ENCODE measurements around the gene SNX33. TPM values are rescaled to one million over a fixed set of nuclear protein-coding genes. Genes with fewer than 3 reads are reported as not detected.
"Not testable (repeated sequence)": the region's sequence is repeated elsewhere in the genome, so short reads cannot be mapped to it uniquely, and the experiment has no call there.

SNX33 gene
- total RNA-seq, 2 experiments from 2014 or later = 1.1 TPM

DNA sequence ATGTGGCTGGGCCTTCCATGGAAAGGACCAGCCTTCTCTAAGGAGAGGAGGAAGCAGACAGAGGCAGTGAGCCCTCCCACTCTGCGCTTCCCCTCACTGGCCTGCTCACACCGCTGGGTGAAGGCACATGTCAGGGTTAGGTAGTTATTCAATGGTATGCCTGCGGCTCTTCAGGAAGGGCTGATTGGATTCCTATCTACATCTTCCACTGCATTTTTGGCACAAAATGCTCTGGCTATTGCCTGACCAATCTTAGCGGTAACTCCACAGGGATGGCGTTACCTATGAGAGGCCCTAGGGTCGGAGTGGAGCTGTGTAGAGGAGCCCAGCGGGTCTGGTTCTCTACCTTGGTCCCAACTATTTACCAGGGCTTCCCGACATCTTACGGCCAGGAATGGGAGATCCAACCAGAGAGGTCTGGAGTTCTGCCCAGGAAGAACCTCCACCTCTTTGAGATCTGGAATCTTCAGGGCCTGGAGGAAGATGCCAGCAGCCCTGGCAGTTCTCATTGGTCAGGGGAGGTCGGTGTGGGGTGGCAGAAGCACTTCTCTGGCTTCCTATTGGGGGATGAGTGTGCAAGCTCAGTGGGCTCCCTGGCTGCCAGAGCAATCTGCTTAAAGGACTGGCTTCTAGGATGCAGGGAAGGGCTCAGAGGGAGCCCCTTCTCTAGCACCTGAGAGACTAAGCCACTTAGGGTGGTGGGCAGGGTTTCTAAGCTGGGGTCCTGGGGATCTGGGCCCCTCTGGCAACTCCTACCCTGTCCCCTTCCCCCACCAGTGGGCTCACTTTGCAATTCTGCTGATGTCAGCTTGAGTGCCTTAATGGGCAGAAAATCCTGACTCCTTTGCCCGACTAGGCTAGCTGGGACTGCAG lies 24.3 kb downstream of the SNX33 start:
- H3K4me1 Mint-ChIP-seq (ENCODE audit: low read depth) = no peaks in the 10 kb centered on the region
- no peaks in the 10 kb centered on the region for H3K36me3 Mint-ChIP-seq (ENCODE audit: low read depth)
- no peak overlapping the region for H3K27ac Mint-ChIP-seq
- no peak for DNase-seq
- no peak overlapping the region for H3K4me3 Mint-ChIP-seq
- CTCF ChIA-PET = interaction anchor here (1.4 kb wide), 2 partner anchors 14 to 65 kb away, joined by 3 read pairs; no protein-coding TSS in a partner anchor
- intact Hi-C loops (cut with micrococcal nuclease) = no loop called here
- no peaks in the 10 kb centered on the region for H3K9me3 Mint-ChIP-seq
- H3K27me3 Mint-ChIP-seq (ENCODE audit: low read depth) = no peaks in the 10 kb centered on the region

DNA sequence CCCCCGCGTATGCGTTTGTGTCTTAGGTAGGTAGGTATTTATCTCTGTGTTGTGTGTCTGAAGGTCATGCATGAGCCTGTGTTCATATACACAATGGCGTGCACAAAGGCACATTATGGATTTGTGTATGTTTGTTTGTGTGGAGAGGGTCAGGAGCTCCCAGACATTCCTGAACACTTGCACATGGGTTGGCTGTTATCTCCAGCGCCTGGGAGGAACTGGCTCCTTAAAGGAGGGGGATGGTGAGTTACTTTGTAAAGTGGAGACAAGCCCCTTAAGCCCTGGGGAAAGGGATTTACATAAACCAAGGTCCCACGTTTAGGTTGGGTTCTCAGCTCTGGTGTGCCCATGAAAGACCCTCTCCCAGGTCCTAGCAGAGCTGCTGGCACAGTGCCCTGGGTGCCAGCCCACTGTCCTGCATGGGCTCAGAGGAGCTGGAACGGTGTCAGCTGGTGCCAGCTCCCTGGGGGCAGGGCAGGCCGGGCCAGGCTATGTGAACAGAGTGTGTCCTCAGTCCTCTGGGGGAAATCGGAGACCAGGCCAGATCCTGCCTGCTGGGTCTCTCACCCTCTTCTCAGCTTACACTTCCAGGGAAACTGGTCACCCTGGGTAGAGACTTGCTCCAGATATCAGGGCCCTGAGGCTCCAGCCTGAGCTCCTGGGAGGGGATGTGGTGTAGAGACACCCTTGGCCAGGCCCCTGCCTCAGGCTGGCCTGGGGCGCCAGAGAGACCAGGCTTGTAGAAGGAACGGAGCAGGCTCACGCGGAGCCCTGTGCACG lies 25.1 kb downstream of the SNX33 start:
- DNase-seq = no peak
- Mint-ChIP-seq H3K9me3 (no peaks in the 10 kb centered on the region), H3K27me3 (ENCODE audit: low read depth) (no peaks in the 10 kb centered on the region), H3K4me3 (no peak overlapping the region), H3K36me3 (ENCODE audit: low read depth) (no peaks in the 10 kb centered on the region), H3K4me1 (ENCODE audit: low read depth) (no peaks in the 10 kb centered on the region), H3K27ac (no peak overlapping the region)
- intact Hi-C loops (cut with micrococcal nuclease) = no loop called here
- CTCF ChIA-PET = no interaction called here

DNA sequence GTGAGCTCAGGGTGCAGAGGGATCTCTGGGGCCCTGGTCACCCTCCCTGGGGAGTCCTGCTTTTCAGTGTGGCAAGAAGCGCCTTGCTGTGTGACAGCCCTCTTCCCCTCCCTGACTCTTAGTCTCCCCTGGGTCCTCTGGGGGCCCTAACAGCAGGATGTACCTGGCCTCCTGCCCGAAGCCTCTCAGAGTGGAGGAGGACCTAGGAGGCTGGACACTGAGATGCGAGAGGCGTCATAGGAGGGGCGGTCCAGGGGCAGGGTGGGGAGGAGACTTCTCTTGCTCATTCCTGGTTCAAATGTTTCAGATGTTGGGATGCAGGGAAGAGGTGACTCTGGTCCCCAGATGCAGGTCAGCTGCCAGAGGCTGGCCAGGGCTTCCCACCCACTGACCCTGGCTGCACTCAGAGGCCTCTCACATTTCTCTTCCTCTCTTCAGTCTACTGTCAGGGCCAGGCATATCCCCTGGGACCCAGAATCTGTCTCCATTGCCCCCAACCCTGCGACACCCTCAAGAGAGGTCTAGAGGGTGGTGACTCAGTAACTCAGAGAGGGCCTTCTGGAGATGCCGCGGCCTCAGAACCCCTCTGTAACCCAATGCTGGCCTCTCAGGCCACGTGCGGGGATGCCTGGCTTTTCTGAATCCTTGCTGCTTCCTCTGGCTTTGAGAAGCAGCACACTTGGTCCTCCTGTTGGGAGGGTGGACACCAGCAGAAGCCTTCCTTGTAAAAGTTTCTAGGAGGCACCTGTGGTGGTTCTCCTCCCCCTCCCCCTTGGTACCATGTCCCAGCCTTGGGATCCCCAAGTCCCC lies 25.9 kb downstream of the SNX33 start:
- Mint-ChIP-seq H3K27ac (no peak overlapping the region), H3K4me3 (no peak overlapping the region), H3K27me3 (ENCODE audit: low read depth) (no peaks in the 10 kb centered on the region), H3K9me3 (no peaks in the 10 kb centered on the region), H3K36me3 (ENCODE audit: low read depth) (no peaks in the 10 kb centered on the region), H3K4me1 (ENCODE audit: low read depth) (no peaks in the 10 kb centered on the region)
- intact Hi-C loops (cut with micrococcal nuclease) = no loop called here
- no peak for DNase-seq
- CTCF ChIA-PET = no interaction called here

GRCh38 chr15:75674366-75674765 lies 26.7 kb downstream of the SNX33 start:
- intact Hi-C loops (cut with micrococcal nuclease) = no loop called here
- Mint-ChIP-seq H3K27me3 (ENCODE audit: low read depth) (no peaks in the 10 kb centered on the region), H3K4me3 (no peak overlapping the region), H3K36me3 (ENCODE audit: low read depth) (no peaks in the 10 kb centered on the region), H3K27ac (no peak overlapping the region), H3K4me1 (ENCODE audit: low read depth) (no peaks in the 10 kb centered on the region), H3K9me3 (no peaks in the 10 kb centered on the region)
- no peak for DNase-seq
- CTCF ChIA-PET = interaction anchor here (0.7 kb wide), 1 partner anchor 305 kb away, joined by 3 read pairs; no protein-coding TSS in a partner anchor

GRCh38 chr15:75675579-75676404 lies 28.1 kb downstream of the SNX33 start:
- Mint-ChIP-seq H3K27me3 (ENCODE audit: low read depth) (no peaks in the 10 kb centered on the region), H3K27ac (no peak overlapping the region), H3K4me1 (ENCODE audit: low read depth) (no peaks in the 10 kb centered on the region), H3K9me3 (no peaks in the 10 kb centered on the region), H3K4me3 (no peak overlapping the region), H3K36me3 (ENCODE audit: low read depth) (no peaks in the 10 kb centered on the region)
- no peak for DNase-seq
- intact Hi-C loops (cut with micrococcal nuclease) = no loop called here
- CTCF ChIA-PET = no interaction called here

DNA sequence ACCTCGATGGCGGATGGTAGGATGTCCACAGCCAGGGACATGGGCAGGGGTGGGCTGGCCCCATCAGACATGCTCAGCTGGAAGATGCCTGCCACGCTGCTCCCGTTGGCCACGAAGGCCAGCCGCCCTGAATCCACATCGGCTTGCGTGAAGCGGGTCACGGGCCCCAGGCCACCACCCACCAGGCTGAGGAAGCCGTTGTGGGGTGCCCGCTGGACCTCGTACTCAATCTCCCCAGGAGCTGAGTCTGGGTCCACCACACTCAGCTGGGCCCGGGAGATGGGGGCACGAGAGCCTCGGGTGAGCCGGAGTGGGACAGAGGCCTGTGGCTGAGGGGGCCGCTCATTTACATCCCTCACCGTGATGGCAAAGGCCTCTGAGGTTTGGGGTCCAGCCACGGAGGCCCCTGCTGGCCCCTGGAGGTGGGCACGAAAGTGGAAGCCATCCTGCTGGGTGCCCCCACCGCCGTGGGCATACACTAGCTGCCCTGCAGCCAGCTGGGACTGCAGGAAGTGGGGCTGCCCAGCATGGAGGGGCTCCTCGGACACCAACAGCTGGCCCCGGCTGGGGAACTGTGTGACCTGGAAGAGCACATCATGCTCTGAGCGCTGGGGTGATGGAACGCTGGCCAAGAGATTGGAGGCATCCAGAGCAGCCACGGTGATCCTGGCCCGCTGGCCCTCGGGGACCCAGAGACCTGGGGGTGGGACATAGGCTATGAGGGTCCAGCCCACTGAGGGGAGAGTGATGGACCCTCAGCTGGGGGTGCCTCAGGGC lies 29.2 kb downstream of the SNX33 start:
- DNase-seq = no peak
- no peaks in the 10 kb centered on the region for H3K9me3 Mint-ChIP-seq
- CTCF ChIA-PET = no interaction called here
- H3K27ac Mint-ChIP-seq = no peak overlapping the region
- no peaks in the 10 kb centered on the region for H3K4me1 Mint-ChIP-seq (ENCODE audit: low read depth)
- intact Hi-C loops (cut with micrococcal nuclease) = no loop called here
- no peaks in the 10 kb centered on the region for H3K36me3 Mint-ChIP-seq (ENCODE audit: low read depth)
- H3K4me3 Mint-ChIP-seq = no peak overlapping the region
- H3K27me3 Mint-ChIP-seq (ENCODE audit: low read depth) = no peaks in the 10 kb centered on the region

- H3K9me3 Mint-ChIP-seq = no peaks in the 10 kb centered on the region
- CTCF ChIA-PET = interaction anchor here (0.6 to 1.2 kb wide), 4 partner anchors 9 to 244 kb away, joined by 3 to 5 read pairs (median 4); no protein-coding TSS in a partner anchor
- H3K36me3 Mint-ChIP-seq (ENCODE audit: low read depth) = no peaks in the 10 kb centered on the region
Observed at GRCh38 chr15:75677465-75678323, 30.0 kb downstream of the SNX33 start.

DNA sequence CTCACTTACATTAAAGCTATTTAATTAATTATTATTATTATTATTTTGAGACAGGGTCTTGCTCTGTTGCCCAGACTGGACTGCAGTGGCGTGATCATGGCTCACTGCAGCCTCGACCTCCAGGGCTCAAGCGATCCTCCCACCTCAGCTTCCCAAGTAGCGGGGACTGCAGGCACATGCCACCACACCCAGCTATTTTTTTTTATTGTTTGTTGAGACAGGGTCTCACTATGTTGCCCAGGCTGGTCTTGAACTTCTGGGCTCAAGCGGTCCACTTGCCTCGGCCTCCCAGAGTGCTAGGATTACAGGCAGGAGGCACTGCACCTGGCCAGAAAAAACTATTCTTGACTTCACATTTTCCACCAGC lies 30.6 kb downstream of the SNX33 start:
- H3K27me3 Mint-ChIP-seq (ENCODE audit: low read depth); H3K4me1 Mint-ChIP-seq (ENCODE audit: low read depth); DNase-seq; intact Hi-C loops (cut with micrococcal nuclease); H3K27ac Mint-ChIP-seq; H3K4me3 Mint-ChIP-seq; H3K36me3 Mint-ChIP-seq (ENCODE audit: low read depth); H3K9me3 Mint-ChIP-seq: not testable (repeated sequence)
- CTCF ChIA-PET = interaction anchor here (0.6 to 1.2 kb wide), 4 partner anchors 8 to 649 kb away, joined by 3 to 4 read pairs (median 4); no protein-coding TSS in a partner anchor

More at GRCh38 chr15:75677465-75678323, 30.0 kb downstream of the SNX33 start:
- H3K27ac Mint-ChIP-seq = no peak overlapping the region
- no peaks in the 10 kb centered on the region for H3K4me1 Mint-ChIP-seq (ENCODE audit: low read depth)
- no peaks in the 10 kb centered on the region for H3K27me3 Mint-ChIP-seq (ENCODE audit: low read depth)
- no peak overlapping the region for H3K4me3 Mint-ChIP-seq
- intact Hi-C loops (cut with micrococcal nuclease) = no loop called here
- no peak for DNase-seq

DNA sequence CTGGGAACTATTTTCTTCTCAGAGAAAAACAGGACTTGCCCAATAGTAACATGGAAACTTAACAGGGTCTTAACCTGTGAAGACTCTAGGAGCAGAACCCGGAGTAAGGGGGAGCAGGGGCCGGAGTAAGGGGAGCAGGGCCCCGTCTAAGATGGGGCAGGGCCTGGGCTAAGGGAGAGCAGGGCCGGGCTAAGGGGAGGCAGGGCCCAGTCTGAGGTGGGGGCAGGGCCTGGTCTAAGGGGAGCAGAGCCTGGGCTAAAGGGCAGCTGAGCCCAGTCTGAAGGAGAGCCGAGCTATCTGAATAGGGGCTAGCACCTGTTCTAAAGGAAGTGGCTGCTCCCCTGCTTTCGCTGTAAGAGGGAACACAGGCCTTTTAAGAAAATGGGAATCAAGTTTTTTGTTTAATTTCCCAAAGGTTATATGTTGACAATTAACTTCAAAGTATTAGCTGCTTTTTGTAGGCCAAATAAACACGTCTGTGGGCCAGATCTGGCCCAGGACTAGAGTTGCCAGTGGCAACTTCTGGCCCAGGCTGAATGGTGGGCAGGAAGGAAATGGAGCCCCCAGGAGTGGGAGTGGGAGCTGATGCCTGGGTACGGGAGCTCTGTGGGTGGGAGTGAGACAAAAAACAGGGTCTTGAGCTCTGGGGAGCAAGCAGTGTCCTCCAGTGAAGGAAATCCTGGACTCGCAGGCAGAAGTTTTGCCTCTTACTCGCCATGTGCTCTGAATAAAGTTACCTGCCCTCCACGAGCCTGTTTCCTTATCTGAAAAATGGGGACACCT lies 32.5 kb downstream of the SNX33 start:
- no peaks in the 10 kb centered on the region for H3K27me3 Mint-ChIP-seq (ENCODE audit: low read depth)
- CTCF ChIA-PET = interaction anchor here (0.5 to 1.6 kb wide), 3 partner anchors 69 to 312 kb away, joined by 3 to 5 read pairs (median 4); partner anchors contain the start of gene MAN2C1
- intact Hi-C loops (cut with micrococcal nuclease) = no loop called here
- H3K9me3 Mint-ChIP-seq = no peaks in the 10 kb centered on the region
- no peaks in the 10 kb centered on the region for H3K36me3 Mint-ChIP-seq (ENCODE audit: low read depth)
- no peak overlapping the region for H3K4me3 Mint-ChIP-seq
- no peak overlapping the region for H3K27ac Mint-ChIP-seq
- no peak for DNase-seq
- H3K4me1 Mint-ChIP-seq (ENCODE audit: low read depth) = no peaks in the 10 kb centered on the region

Measured in activated naive CD4-positive, alpha-beta T cell treated with anti-CD3 and anti-CD28 coated beads for 36 hours (primary cell).